H1 (cell line): ENCODE results near the gene RUFY1.

ENCODE experiments used
- CTBP2 ChIP-seq: IDR thresholded peaks from 2 replicates; pipeline ENCODE4 v1.7.0; 2011; ENCODE audit warnings: borderline replicate concordance, mild to moderate bottlenecking, moderate library complexity, mixed read lengths, low read length; ENCODE audit not compliant: insufficient read depth, insufficient read length
- CTCF ChIP-seq, 3 experiments: IDR thresholded peaks; 1 replicate in 2 of 3; 2 replicates in 1 of 3; pipeline versions ENCODE4 v1.5.1 to v1.6.1; 2011; ENCODE audit warnings: low read length in 3 of 3, mild to moderate bottlenecking in 3 of 3, inconsistent platforms in 2 of 3, low read depth in 1 of 3, moderate library complexity in 1 of 3; ENCODE audit not compliant: insufficient read depth in 1 of 3; ENCODE audit errors: control extremely low read depth in 1 of 3
- EP300 ChIP-seq, 2 experiments: IDR thresholded peaks; 1 replicate in 1 of 2; 2 replicates in 1 of 2; pipeline ENCODE4 v1.6.1; 2011 to 2012; ENCODE audit warnings: low read depth in 2 of 2, low read length in 2 of 2, mild to moderate bottlenecking in 2 of 2, borderline replicate concordance in 1 of 2, inconsistent platforms in 1 of 2, moderate library complexity in 1 of 2
- GABPA ChIP-seq: IDR thresholded peaks from 2 replicates; pipeline ENCODE4 v1.6.1; 2011; ENCODE audit warnings: mild to moderate bottlenecking, low read length, moderate library complexity, borderline replicate concordance; ENCODE audit not compliant: insufficient read depth
- HDAC2 ChIP-seq, 2 experiments: fragments of 300-600 bp in 1 of 2; sonication (generic) in 1 of 2; IDR thresholded peaks; 2 replicates each; pipeline ENCODE4 v1.6.1; 2011 to 2012; ENCODE audit warnings: low read depth in 2 of 2, low read length in 2 of 2, mild to moderate bottlenecking in 2 of 2, moderate library complexity in 2 of 2, borderline replicate concordance in 1 of 2, inconsistent platforms in 1 of 2
- HDAC6 ChIP-seq: IDR thresholded peaks from one replicate; pipeline ENCODE4 v1.7.1; 2012; ENCODE audit warnings: low read depth, mild to moderate bottlenecking, inconsistent platforms, low read length, moderate library complexity
- JUND ChIP-seq: IDR thresholded peaks from 2 replicates; pipeline ENCODE4 v1.6.1; 2011; ENCODE audit warnings: mild to moderate bottlenecking, improper control_type of control experiment, low read length
- NRF1 ChIP-seq: IDR thresholded peaks from 2 replicates; pipeline ENCODE4 v1.6.1; 2011; ENCODE audit warnings: mild to moderate bottlenecking, low read depth, low read length, improper control_type of control experiment
- PHF8 ChIP-seq: fragments of 200-600 bp; sonication (generic); conservative IDR thresholded peaks from 2 replicates; pipeline ENCODE4 v1.7.1; 2012; ENCODE audit warnings: low read depth, mild to moderate bottlenecking, inconsistent platforms, low read length, moderate library complexity
- POLR2A ChIP-seq, 2 experiments: IDR thresholded peaks; 1 replicate in 1 of 2; 2 replicates in 1 of 2; pipeline ENCODE4 v1.6.1; 2011; ENCODE audit warnings: low read depth in 2 of 2, low read length in 2 of 2, mild to moderate bottlenecking in 2 of 2; ENCODE audit errors: control extremely low read depth in 1 of 2
- RBBP5 ChIP-seq: IDR thresholded peaks from 2 replicates; pipeline ENCODE4 v1.7.1; 2012; ENCODE audit warnings: low read depth, mild to moderate bottlenecking, inconsistent platforms, low read length, moderate library complexity, borderline replicate concordance

GRCh38 chr5:179585941-179586401, 35.6 kb downstream of the RUFY1 start:
- TF ChIP-seq NRF1 (no peak), GABPA (no peak), CTCF (IDR thresholded peaks at IDR 0.05; ENCODE audit: control extremely low read depth in 1 of 3, insufficient read depth in 1 of 3, low read depth in 1 of 3, low read length in 3 of 3) (no peak), POLR2A (IDR thresholded peaks at IDR 0.05; ENCODE audit: control extremely low read depth in 1 of 2, low read depth in 2 of 2, low read length in 2 of 2) (no peak), HDAC6 (no peak), PHF8 (no peak), HDAC2 (IDR thresholded peaks at IDR 0.05; ENCODE audit: borderline replicate concordance in 1 of 2, low read depth in 2 of 2, low read length in 2 of 2) (no peak), RBBP5 (no peak), JUND (no peak), EP300 (IDR thresholded peaks at IDR 0.05; ENCODE audit: borderline replicate concordance in 1 of 2, low read depth in 2 of 2, low read length in 2 of 2) (no peak), CTBP2 (no peak)
